Karpas-422 (cell line): Measurements from ENCODE around the gene ATP6V1G2. TPM values are rescaled to one million over a fixed set of nuclear protein-coding genes. Genes with fewer than 3 reads are reported as not detected.
A peak's percentile ranks its signal among the peaks of the same experiment; 100 is the strongest.
"Not testable (repeated sequence)": the region's sequence is repeated elsewhere in the genome, so short reads cannot be mapped to it uniquely, and the experiment has no call there.

Experiments
- DNase-seq: peaks from one replicate; pipeline ENCODE4 v3.0.0-alpha.2; 2015
- H2AFZ ChIP-seq: fragments of 200-600 bp; sonication (generic); 2 replicates; pipeline ENCODE4 v1.6.1; 2014; ENCODE audit warnings: antibody characterized with exemption, low read length, mixed read lengths
- H3K27ac ChIP-seq: fragments of 200-600 bp; sonication (generic); 2 replicates; pipeline ENCODE4 v1.5.1; 2014; ENCODE audit warnings: mild to moderate bottlenecking, low read length, moderate library complexity
- H3K27me3 ChIP-seq: fragments of 200-600 bp; sonication (generic); 2 replicates; pipeline ENCODE4 v1.6.1; 2014; ENCODE audit warnings: low read length, mixed read lengths
- H3K36me3 ChIP-seq: fragments of 200-600 bp; sonication (generic); 2 replicates; pipeline ENCODE4 v1.6.1; 2014; ENCODE audit warnings: low read length, mixed read lengths; ENCODE audit not compliant: insufficient read depth
- H3K4me1 ChIP-seq: fragments of 200-600 bp; sonication (generic); 2 replicates; pipeline ENCODE4 v1.6.1; 2014; ENCODE audit warnings: mild to moderate bottlenecking, low read length, mixed read lengths
- H3K4me2 ChIP-seq: fragments of 200-600 bp; sonication (generic); 2 replicates; pipeline ENCODE4 v1.6.1; 2014; ENCODE audit warnings: low read length, low read depth, mild to moderate bottlenecking; ENCODE audit not compliant: poor library complexity, severe bottlenecking
- H3K4me3 ChIP-seq: fragments of 200-600 bp; sonication (generic); 2 replicates; pipeline ENCODE4 v1.5.1; 2014; ENCODE audit warnings: mild to moderate bottlenecking, antibody characterized with exemption, low read length, mixed read lengths
- H3K79me2 ChIP-seq: fragments of 200-600 bp; sonication (generic); 2 replicates; pipeline ENCODE4 v1.6.1; 2014; ENCODE audit warnings: mild to moderate bottlenecking, low read length, mixed read lengths
- H3K9ac ChIP-seq: fragments of 200-600 bp; sonication (generic); 2 replicates; pipeline ENCODE4 v1.6.0; 2014; ENCODE audit warnings: low read length
- H3K9me2 ChIP-seq: fragments of 200-600 bp; sonication (generic), shearing (Covaris generic); replicated peaks from 2 replicates; pipeline ENCODE4 v1.6.0; 2014; ENCODE audit warnings: mild to moderate bottlenecking, low read length, moderate library complexity; ENCODE audit not compliant: insufficient read depth
- H3K9me3 ChIP-seq: fragments of 300-700, 200-600 bp; sonication (generic); 2 replicates; pipeline ENCODE4 v1.6.1; 2014; ENCODE audit warnings: low read length, mixed read lengths
- H4K20me1 ChIP-seq: fragments of 200-600 bp; sonication (generic); 2 replicates; pipeline ENCODE4 v1.6.1; 2014; ENCODE audit warnings: mild to moderate bottlenecking, antibody characterized with exemption, low read length, low read depth; ENCODE audit not compliant: insufficient read depth
- total RNA-seq: library from RNA; depleted of rRNA; stranded (reverse); fragments of >200 nt; shearing (Covaris generic); gene quantifications from 2 replicates; pipeline ENCODE4 v1.2.3, GENCODE V29; 2014; ENCODE audit warnings: low replicate concordance; rRNA removed

ATP6V1G2 gene
- 15.2 and 34.9 TPM in 2 replicates for total RNA-seq

DNA sequence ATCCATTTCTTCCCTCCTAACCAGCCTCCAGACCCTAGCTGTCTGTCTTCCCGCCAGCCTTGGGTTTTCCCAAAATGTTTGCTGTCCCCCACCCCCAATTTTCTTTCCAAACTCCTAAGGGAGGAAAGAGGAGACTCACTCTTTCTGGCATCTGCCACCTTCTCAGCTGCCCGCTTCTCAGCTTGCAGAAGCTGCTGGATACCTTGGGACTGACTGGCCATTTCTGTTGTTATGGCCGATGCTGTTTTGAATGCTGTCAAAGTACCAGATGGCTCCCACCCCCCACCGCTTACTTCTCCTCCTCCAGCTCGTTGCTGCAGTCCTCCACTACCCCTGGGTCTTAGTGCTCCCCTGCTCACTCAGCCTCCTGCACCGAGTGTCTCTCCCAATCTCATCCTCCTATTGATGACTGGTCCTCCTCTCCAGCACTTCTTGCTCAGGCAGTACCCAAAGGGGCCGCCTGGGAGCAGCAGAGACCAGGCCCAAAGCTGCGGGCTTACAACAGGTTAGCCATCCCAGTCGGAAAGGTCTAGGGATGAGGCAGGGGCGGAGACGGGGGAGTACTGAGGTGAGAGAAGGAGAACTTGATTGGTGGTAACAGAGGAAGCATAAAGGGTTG is at the start of gene ATP6V1G2:
Gene ATP6V1G2 (minus strand): TSS at position 270 of the 619 bp plus-strand sequence. CDS start 49 bp downstream, at position 221.
- Histone ChIP-seq H3K4me3 (peak within 1 kb of the TSS; percentile 72), H3K27ac (peak within 1 kb of the TSS; percentile 87), H3K9me2 (no peaks in the 10 kb centered on the region), H3K36me3 (peaks cover 12% of the 10 kb centered on the region), H3K79me2 (peaks cover 34% of the 10 kb centered on the region), H3K4me1 (peaks cover 70% of the 10 kb centered on the region), H3K4me2 (peak within 1 kb of the TSS; percentile 85), H3K9me3 (no peaks in the 10 kb centered on the region), H2AFZ (no peak within 1 kb of the TSS), H4K20me1 (no peaks in the 10 kb centered on the region; the same call in 1 of the 2 replicates), H3K27me3 (no peaks in the 10 kb centered on the region), H3K9ac (peak within 1 kb of the TSS; percentile 75)
- DNase-seq: peak; percentile 96

- Histone ChIP-seq H3K27me3 (no peaks in the 10 kb centered on the region), H3K4me2 (no peak overlapping the region), H3K9ac (no peak overlapping the region), H4K20me1 (no peaks in the 10 kb centered on the region), H2AFZ (no peak overlapping the region), H3K9me2 (no peaks in the 10 kb centered on the region), H3K79me2 (no peaks in the 10 kb centered on the region), H3K27ac (no peak overlapping the region), H3K4me3 (no peak overlapping the region), H3K36me3 (no peaks in the 10 kb centered on the region), H3K4me1 (peaks cover 6% of the 10 kb centered on the region; the same call in 1 of the 2 replicates), H3K9me3 (no peaks in the 10 kb centered on the region)
- no peak for DNase-seq
Measured at GRCh38 chr6:31592396-31592771, 46.0 kb upstream of the ATP6V1G2 start.

- not testable (repeated sequence) for H3K4me2 ChIP-seq, H3K4me3 ChIP-seq, H3K9me2 ChIP-seq, H3K9ac ChIP-seq, H3K79me2 ChIP-seq, H3K27ac ChIP-seq, H2AFZ ChIP-seq, H3K36me3 ChIP-seq, H3K9me3 ChIP-seq, H4K20me1 ChIP-seq, DNase-seq, H3K27me3 ChIP-seq
- peaks cover 16% of the 10 kb centered on the region for H3K4me1 ChIP-seq
Measured at GRCh38 chr6:31590691-31591090, 44.3 kb upstream of the ATP6V1G2 start.

GRCh38 chr6:31588871-31589650 is 42.7 kb upstream of the ATP6V1G2 start:
- H3K9ac ChIP-seq: no peak overlapping the region
- no peaks in the 10 kb centered on the region for H3K9me2 ChIP-seq
- no peak overlapping the region for H3K27ac ChIP-seq
- H3K27me3 ChIP-seq: no peaks in the 10 kb centered on the region
- H4K20me1 ChIP-seq: no peaks in the 10 kb centered on the region
- DNase-seq: no peak
- H3K36me3 ChIP-seq: no peaks in the 10 kb centered on the region
- no peak overlapping the region for H2AFZ ChIP-seq
- H3K79me2 ChIP-seq: no peaks in the 10 kb centered on the region
- H3K4me2 ChIP-seq: no peak overlapping the region
- no peaks in the 10 kb centered on the region for H3K9me3 ChIP-seq
- H3K4me1 ChIP-seq: peaks cover 31% of the 10 kb centered on the region
- no peak overlapping the region for H3K4me3 ChIP-seq

- Histone ChIP-seq H2AFZ (no peak overlapping the region), H3K4me3 (no peak overlapping the region), H3K4me1 (peaks cover 31% of the 10 kb centered on the region)
Measured at GRCh38 chr6:31587791-31588777, 41.7 kb upstream of the ATP6V1G2 start.

DNA sequence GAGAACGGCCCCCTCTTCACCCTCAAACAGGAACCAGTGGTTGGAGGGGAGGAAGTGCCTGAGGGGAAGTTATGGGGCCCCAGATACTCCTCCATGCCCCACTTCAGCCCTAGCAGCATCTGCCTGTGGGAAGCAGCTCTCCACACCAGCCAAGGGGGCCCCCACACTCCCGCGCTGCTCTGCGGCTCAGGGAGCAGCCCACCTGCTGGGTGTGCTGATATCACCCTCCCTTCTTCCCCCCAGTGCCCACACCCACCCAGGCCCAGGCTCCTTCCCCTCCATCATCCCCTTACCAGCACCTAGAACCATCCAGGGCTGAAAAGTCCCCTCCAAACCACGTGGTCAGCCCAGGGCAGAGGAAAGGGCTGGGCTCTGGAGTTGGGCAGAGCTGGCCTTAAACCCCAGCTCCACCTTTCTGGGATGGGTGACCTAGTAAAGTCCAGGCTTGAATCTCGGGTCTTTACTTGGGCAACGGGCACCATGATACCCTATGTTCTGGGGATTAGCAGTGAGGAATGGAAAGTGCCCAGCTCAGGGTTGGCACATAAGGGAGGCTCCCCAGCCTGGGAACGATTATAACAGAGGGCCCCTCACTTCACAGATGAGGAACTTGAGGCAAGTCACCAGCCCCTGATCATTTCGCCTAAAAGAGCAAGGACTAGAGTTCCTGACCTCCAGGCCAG is 40.3 kb upstream of the ATP6V1G2 start:
- no peak overlapping the region for H3K4me3 ChIP-seq
- H2AFZ ChIP-seq: no peak overlapping the region
- peak overlapping the region; percentile 38 for H3K9ac ChIP-seq

More at GRCh38 chr6:31587791-31588777, 41.7 kb upstream of the ATP6V1G2 start:
- DNase-seq: no peak
- H3K36me3 ChIP-seq: no peaks in the 10 kb centered on the region
- no peaks in the 10 kb centered on the region for H3K79me2 ChIP-seq
- no peak overlapping the region for H3K4me2 ChIP-seq
- no peaks in the 10 kb centered on the region for H3K9me2 ChIP-seq
- H4K20me1 ChIP-seq: no peaks in the 10 kb centered on the region
- no peak overlapping the region for H3K27ac ChIP-seq
- no peaks in the 10 kb centered on the region for H3K27me3 ChIP-seq
- H3K9me3 ChIP-seq: no peaks in the 10 kb centered on the region
- no peak overlapping the region for H3K9ac ChIP-seq

GRCh38 chr6:31586008-31586407 is 39.6 kb upstream of the ATP6V1G2 start, which contains the start of gene LST1:
LST1 (plus strand) TSS chr6:31586277; CDS start chr6:31587300, 1,023 bp downstream.
- DNase-seq: peak; percentile 46
- peak within 1 kb of the TSS; percentile 40 for H3K4me2 ChIP-seq
- no peaks in the 10 kb centered on the region for H3K9me3 ChIP-seq
- no peaks in the 10 kb centered on the region for H4K20me1 ChIP-seq
- peak within 1 kb of the TSS; percentile 38 for H3K9ac ChIP-seq
- H3K4me1 ChIP-seq: peaks cover 44% of the 10 kb centered on the region
- H3K79me2 ChIP-seq: peaks cover 9% of the 10 kb centered on the region; the same call in 1 of the 2 replicates
- H3K27ac ChIP-seq: peak within 1 kb of the TSS; percentile 76
- no peaks in the 10 kb centered on the region for H3K27me3 ChIP-seq
- H3K36me3 ChIP-seq: no peaks in the 10 kb centered on the region
- no peaks in the 10 kb centered on the region for H3K9me2 ChIP-seq
- H3K4me3 ChIP-seq: no peak within 1 kb of the TSS
- H2AFZ ChIP-seq: no peak within 1 kb of the TSS

More for the DNA sequence above, 40.3 kb upstream of the ATP6V1G2 start:
- no peaks in the 10 kb centered on the region for H3K27me3 ChIP-seq
- H3K79me2 ChIP-seq: peaks cover 2% of the 10 kb centered on the region; the same call in 1 of the 2 replicates
- no peaks in the 10 kb centered on the region for H4K20me1 ChIP-seq
- peak overlapping the region; percentile 40 for H3K4me2 ChIP-seq
- no peaks in the 10 kb centered on the region for H3K9me3 ChIP-seq
- no peaks in the 10 kb centered on the region for H3K36me3 ChIP-seq
- H3K27ac ChIP-seq: peak overlapping the region; percentile 55
- no peaks in the 10 kb centered on the region for H3K9me2 ChIP-seq
- DNase-seq: peak; percentile 75
- H3K4me1 ChIP-seq: peaks cover 41% of the 10 kb centered on the region
